ENCODE data around the gene RFX1. TPM values are rescaled to one million over a fixed set of nuclear protein-coding genes. Genes with fewer than 3 reads are reported as not detected.
A peak's percentile ranks its signal among the peaks of the same experiment; 100 is the strongest.

RFX1 gene
- total and polyA plus RNA-seq, 2 donors (not counting 1 experiment from before 2014, with no cell fraction given), result 9.2 to 33.3 TPM

DNA sequence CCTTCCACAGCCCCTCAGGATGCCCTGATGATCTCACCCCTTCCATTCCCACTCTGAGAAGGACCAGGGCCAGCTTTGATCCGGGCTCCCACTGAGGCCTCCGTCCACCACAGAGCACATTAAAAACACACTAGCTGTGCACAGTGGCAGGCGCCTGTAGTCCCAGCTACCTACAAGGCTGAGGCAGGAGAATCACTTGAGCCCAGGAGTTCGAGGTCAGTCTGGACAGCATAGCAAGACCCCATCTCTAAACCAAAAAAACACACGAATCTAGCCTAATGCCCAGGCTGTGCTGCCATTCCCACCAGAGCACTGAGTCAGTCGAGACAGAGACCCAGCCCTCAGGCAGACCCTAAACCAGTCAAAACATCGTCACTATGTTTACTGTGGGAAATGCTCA is 14.1 kb downstream of the RFX1 start:
- no peaks in the 10 kb centered on the region for H3K9me3 Mint-ChIP-seq (ENCODE audit: insufficient read depth)
- Histone ChIP-seq H3K4me3 (ENCODE audit: control extremely low read depth in 1 of 5, extremely low read depth in 1 of 5, insufficient read depth in 1 of 5, low read depth in 2 of 5, low read length in 4 of 5) (no peak overlapping the region), H3K4me1 (ENCODE audit: control insufficient read depth in 2 of 2, insufficient read depth in 2 of 2, low read length in 2 of 2) (peaks cover 14 to 15% of the 10 kb centered on the region in 2 donors), H3K27me3 (replicated peaks in 1 of 4; ENCODE audit: control extremely low read depth in 1 of 4, control insufficient read depth in 3 of 4, insufficient read depth in 4 of 4, low read length in 3 of 4) (no peaks in the 10 kb centered on the region), H3K79me2 (ENCODE audit: control insufficient read depth, insufficient read depth, low read length) (peaks cover 88% of the 10 kb centered on the region), H4K20me1 (ENCODE audit: control insufficient read depth, insufficient read depth, low read length, poor library complexity, severe bottlenecking) (peaks cover 15% of the 10 kb centered on the region), H2AFZ (ENCODE audit: insufficient read depth, low read depth, low read length, poor library complexity, severe bottlenecking) (no peak overlapping the region), H3K27ac (ENCODE audit: low read length in 2 of 2) (no peak overlapping the region), H3K9me3 (ENCODE audit: control extremely low read depth in 1 of 3, control insufficient read depth in 2 of 3, insufficient read depth in 1 of 3, low read length in 2 of 3) (no peaks in the 10 kb centered on the region), H3K4me2 (replicated peaks; ENCODE audit: low read depth, low read length, poor library complexity, severe bottlenecking) (no peak overlapping the region), H3K36me3 (replicated peaks in 1 of 2; ENCODE audit: control extremely low read depth in 1 of 2, control insufficient read depth in 1 of 2, extremely low read depth in 1 of 2, insufficient read depth in 2 of 2, low read length in 1 of 2) (peaks cover 0 to 44% of the 10 kb centered on the region in 2 experiments), H3K9ac (ENCODE audit: low read length) (no peak overlapping the region)
- H3K4me1 Mint-ChIP-seq, result peaks cover 20% of the 10 kb centered on the region
- ChIA-PET CTCF (interaction anchor here (0.9 to 2.0 kb wide), 3 partner anchors 11 to 56 kb away, joined by 3 to 8 read pairs (median 3); no protein-coding TSS in a partner anchor), POLR2A (interaction anchor here (1.1 kb wide), 1 partner anchor 13 kb away, joined by 5 read pairs; no protein-coding TSS in a partner anchor)
- H3K27ac Mint-ChIP-seq, result no peak overlapping the region
- H3K4me3 Mint-ChIP-seq, result no peak overlapping the region
- TF ChIP-seq EZH2 (IDR thresholded peaks at IDR 0.05; ENCODE audit: borderline replicate concordance, insufficient read depth, low read depth, low read length, poor library complexity, severe bottlenecking), result no peak
- TF ChIP-seq, protein P1, sequence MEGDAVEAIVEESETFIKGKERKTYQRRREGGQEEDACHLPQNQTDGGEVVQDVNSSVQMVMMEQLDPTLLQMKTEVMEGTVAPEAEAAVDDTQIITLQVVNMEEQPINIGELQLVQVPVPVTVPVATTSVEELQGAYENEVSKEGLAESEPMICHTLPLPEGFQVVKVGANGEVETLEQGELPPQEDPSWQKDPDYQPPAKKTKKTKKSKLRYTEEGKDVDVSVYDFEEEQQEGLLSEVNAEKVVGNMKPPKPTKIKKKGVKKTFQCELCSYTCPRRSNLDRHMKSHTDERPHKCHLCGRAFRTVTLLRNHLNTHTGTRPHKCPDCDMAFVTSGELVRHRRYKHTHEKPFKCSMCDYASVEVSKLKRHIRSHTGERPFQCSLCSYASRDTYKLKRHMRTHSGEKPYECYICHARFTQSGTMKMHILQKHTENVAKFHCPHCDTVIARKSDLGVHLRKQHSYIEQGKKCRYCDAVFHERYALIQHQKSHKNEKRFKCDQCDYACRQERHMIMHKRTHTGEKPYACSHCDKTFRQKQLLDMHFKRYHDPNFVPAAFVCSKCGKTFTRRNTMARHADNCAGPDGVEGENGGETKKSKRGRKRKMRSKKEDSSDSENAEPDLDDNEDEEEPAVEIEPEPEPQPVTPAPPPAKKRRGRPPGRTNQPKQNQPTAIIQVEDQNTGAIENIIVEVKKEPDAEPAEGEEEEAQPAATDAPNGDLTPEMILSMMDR (IDR thresholded peaks at IDR 0.05), result no peak
- ATAC-seq (ENCODE audit: low read depth) (no peak), DNase-seq (no peak)
- WGBS (ENCODE audit: insufficient coverage), result 98% methylated on average over 7 of the region's 7 CpGs
- intact Hi-C loops (cut with micrococcal nuclease), result no loop called here
- no peaks in the 10 kb centered on the region for H3K27me3 Mint-ChIP-seq

DNA sequence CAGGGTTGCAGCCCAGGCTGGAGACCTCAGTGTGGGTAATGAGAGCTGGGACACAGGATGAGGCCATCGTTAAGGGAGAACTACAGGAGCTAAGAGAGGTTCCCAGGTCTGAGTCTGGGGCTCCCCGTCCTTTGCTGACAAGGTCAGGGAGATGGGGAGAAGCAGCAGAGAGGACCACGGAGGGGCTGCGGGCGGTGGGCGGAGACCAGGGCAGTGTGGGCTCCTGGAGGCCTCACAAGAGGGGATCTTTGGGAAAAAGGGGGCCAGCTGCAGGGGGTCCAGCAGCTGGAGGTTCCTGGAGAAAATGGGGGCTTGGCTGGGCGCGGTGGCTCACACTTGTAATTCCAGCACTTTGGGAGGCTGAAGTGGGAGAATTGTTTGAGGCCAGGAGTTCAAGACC is 16.0 kb downstream of the RFX1 start:
- H3K27me3 ChIP-seq (replicated peaks in 1 of 4; ENCODE audit: control extremely low read depth in 1 of 4, control insufficient read depth in 3 of 4, insufficient read depth in 4 of 4, low read length in 3 of 4), result no peaks in the 10 kb centered on the region
- no peak overlapping the region for H2AFZ ChIP-seq (ENCODE audit: insufficient read depth, low read depth, low read length, poor library complexity, severe bottlenecking)
- peaks cover 40% of the 10 kb centered on the region for H3K4me1 Mint-ChIP-seq
- TF ChIP-seq EZH2 (IDR thresholded peaks at IDR 0.05; ENCODE audit: borderline replicate concordance, insufficient read depth, low read depth, low read length, poor library complexity, severe bottlenecking), result no peak
- TF ChIP-seq, protein P1 (IDR thresholded peaks at IDR 0.05), result no peak
- H3K27ac ChIP-seq (ENCODE audit: low read length in 2 of 2), result no peak overlapping the region
- peaks cover 11% of the 10 kb centered on the region for H4K20me1 ChIP-seq (ENCODE audit: control insufficient read depth, insufficient read depth, low read length, poor library complexity, severe bottlenecking)
- H3K27me3 Mint-ChIP-seq, result no peaks in the 10 kb centered on the region
- H3K9ac ChIP-seq (ENCODE audit: low read length), result no peak overlapping the region
- no peak overlapping the region for H3K4me2 ChIP-seq (replicated peaks; ENCODE audit: low read depth, low read length, poor library complexity, severe bottlenecking)
- intact Hi-C loops (cut with micrococcal nuclease), result no loop called here
- no peak overlapping the region for H3K4me3 Mint-ChIP-seq
- H3K9me3 Mint-ChIP-seq (ENCODE audit: insufficient read depth), result no peaks in the 10 kb centered on the region
- ChIA-PET POLR2A (interaction anchor here (1.1 kb wide), 1 partner anchor 15 kb away, joined by 3 read pairs; no protein-coding TSS in a partner anchor), CTCF (no interaction called here)
- no peak for DNase-seq
- no peak overlapping the region for H3K4me3 ChIP-seq (ENCODE audit: control extremely low read depth in 1 of 5, extremely low read depth in 1 of 5, insufficient read depth in 1 of 5, low read depth in 2 of 5, low read length in 4 of 5)
- H3K36me3 ChIP-seq (replicated peaks in 1 of 2; ENCODE audit: control extremely low read depth in 1 of 2, control insufficient read depth in 1 of 2, extremely low read depth in 1 of 2, insufficient read depth in 2 of 2, low read length in 1 of 2), result peaks cover 0 to 32% of the 10 kb centered on the region in 2 experiments
- peak overlapping the region; percentile 32 for H3K27ac Mint-ChIP-seq
- ATAC-seq (ENCODE audit: low read depth), result no peak
- H3K4me1 ChIP-seq (ENCODE audit: control insufficient read depth in 2 of 2, insufficient read depth in 2 of 2, low read length in 2 of 2), result peaks cover 31 to 34% of the 10 kb centered on the region in 2 donors
- peaks cover 69% of the 10 kb centered on the region for H3K79me2 ChIP-seq (ENCODE audit: control insufficient read depth, insufficient read depth, low read length)
- WGBS (ENCODE audit: insufficient coverage), result 97% methylated on average over 8 of the region's 8 CpGs
- H3K9me3 ChIP-seq (ENCODE audit: control extremely low read depth in 1 of 3, control insufficient read depth in 2 of 3, insufficient read depth in 1 of 3, low read length in 2 of 3), result no peaks in the 10 kb centered on the region

Measured in B cell (primary cell).